Activated CD8-positive, alpha-beta T cell treated with anti-CD3 and anti-CD28 coated beads for 36 hours (primary cell): Measurements from ENCODE around the gene FRMD8. TPM values are rescaled to one million over a fixed set of nuclear protein-coding genes. Genes with fewer than 3 reads are reported as not detected.

Experiments used
- ATAC-seq: fragments of 200-7000 bp; cut with Tn5 transposase; one replicate; pipeline ENCODE4 v1.10.0; 2021; ENCODE audit warnings: mild to moderate bottlenecking, moderate library complexity
- CTCF ChIA-PET: fragments of 350-600 bp; sonication (Branson Sonifier 250); formaldehyde crosslinking; loops from one replicate; lab custom pipeline; 2021; ENCODE audit warnings: antibody characterized with exemption; lab: Charles Lee
- POLR2A ChIA-PET: fragments of 350-600 bp; sonication (Branson Sonifier 250); formaldehyde crosslinking; loops from one replicate; lab custom pipeline; 2021; ENCODE audit warnings: antibody characterized with exemption; lab: Charles Lee
- DNase-seq: peaks from one replicate; pipeline ENCODE4 v3.0.0-alpha.2; 2020
- H3K27ac Mint-ChIP-seq: one replicate; pipeline ENCODE4 v1.8.0; 2021; ENCODE audit warnings: mild to moderate bottlenecking, mixed read lengths
- H3K27me3 Mint-ChIP-seq: one replicate; pipeline ENCODE4 v1.8.0; 2021; ENCODE audit warnings: mixed read lengths
- H3K36me3 Mint-ChIP-seq: one replicate; pipeline ENCODE4 v1.8.0; 2021; ENCODE audit warnings: low read depth, mixed read lengths
- H3K4me1 Mint-ChIP-seq: one replicate; pipeline ENCODE4 v1.8.0; 2021; ENCODE audit warnings: low read depth, mixed read lengths
- H3K4me3 Mint-ChIP-seq: one replicate; pipeline ENCODE4 v1.8.0; 2021; ENCODE audit warnings: mild to moderate bottlenecking, moderate library complexity, mixed read lengths
- H3K9me3 Mint-ChIP-seq: one replicate; pipeline ENCODE4 v1.8.0; 2021; ENCODE audit warnings: mixed read lengths
- intact Hi-C: fragments of 100-400 bp; cut with micrococcal nuclease; formaldehyde crosslinking; loops from one replicate; pipeline ENCODE4 v1.10.0; 2022
- total RNA-seq, 2 experiments: library from RNA; stranded (reverse); gene quantifications; one replicate each; pipeline ENCODE4 v1.2.3, GENCODE V29; 2021
- TF ChIP-seq, protein P1 (sequence below): fragments of 200-600 bp; IDR thresholded peaks from one replicate; pipeline ENCODE4 v1.8.0; 2022; ENCODE audit warnings: antibody characterized with exemption, mild to moderate bottlenecking

The FRMD8 gene
- total RNA-seq, 2 experiments from 2014 or later: 26.8 to 33.3 TPM

- intact Hi-C loops: no loop called here
- H3K27ac Mint-ChIP-seq: no peak overlapping the region
- H3K36me3 Mint-ChIP-seq: peaks cover 5% of the 10 kb centered on the region
- TF ChIP-seq, protein P1, sequence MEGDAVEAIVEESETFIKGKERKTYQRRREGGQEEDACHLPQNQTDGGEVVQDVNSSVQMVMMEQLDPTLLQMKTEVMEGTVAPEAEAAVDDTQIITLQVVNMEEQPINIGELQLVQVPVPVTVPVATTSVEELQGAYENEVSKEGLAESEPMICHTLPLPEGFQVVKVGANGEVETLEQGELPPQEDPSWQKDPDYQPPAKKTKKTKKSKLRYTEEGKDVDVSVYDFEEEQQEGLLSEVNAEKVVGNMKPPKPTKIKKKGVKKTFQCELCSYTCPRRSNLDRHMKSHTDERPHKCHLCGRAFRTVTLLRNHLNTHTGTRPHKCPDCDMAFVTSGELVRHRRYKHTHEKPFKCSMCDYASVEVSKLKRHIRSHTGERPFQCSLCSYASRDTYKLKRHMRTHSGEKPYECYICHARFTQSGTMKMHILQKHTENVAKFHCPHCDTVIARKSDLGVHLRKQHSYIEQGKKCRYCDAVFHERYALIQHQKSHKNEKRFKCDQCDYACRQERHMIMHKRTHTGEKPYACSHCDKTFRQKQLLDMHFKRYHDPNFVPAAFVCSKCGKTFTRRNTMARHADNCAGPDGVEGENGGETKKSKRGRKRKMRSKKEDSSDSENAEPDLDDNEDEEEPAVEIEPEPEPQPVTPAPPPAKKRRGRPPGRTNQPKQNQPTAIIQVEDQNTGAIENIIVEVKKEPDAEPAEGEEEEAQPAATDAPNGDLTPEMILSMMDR: no peak
- H3K4me3 Mint-ChIP-seq: peak overlapping the region; percentile 19
- ChIA-PET POLR2A (interaction anchor here (0.6 to 1.0 kb wide), 2 partner anchors 29 to 35 kb away, joined by 3 to 4 read pairs; no protein-coding TSS in a partner anchor), CTCF (no interaction called here)
- peaks cover 2% of the 10 kb centered on the region for H3K9me3 Mint-ChIP-seq
- ATAC-seq (no peak), DNase-seq (no peak)
- H3K27me3 Mint-ChIP-seq: no peaks in the 10 kb centered on the region
- H3K4me1 Mint-ChIP-seq: peaks cover 32% of the 10 kb centered on the region
These were observed 66.5 kb downstream of the FRMD8 start for GRCh38 chr11:65452806-65453490.

DNA sequence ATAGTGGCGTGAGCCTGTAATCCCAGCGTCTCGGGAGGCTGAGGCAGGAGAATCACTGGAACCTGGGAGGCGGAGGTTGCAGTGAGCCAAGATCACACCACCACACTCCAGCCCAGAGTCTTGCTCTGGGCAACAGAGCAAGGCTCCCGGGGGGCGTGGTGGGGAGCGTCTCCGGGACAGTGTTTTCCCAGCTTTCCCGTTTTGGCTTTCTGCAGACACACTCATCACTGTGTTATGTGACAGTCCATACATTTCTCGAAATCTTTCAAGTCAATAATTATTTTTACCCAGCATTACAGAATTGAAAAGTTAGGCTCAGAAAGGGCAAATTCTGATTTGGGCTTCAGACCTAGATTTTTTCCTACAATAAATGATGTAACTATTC, 67.9 kb downstream of the FRMD8 start:
- Mint-ChIP-seq H3K36me3 (peaks cover 5% of the 10 kb centered on the region), H3K9me3 (peaks cover 2% of the 10 kb centered on the region), H3K4me1 (peaks cover 24% of the 10 kb centered on the region), H3K27ac (peak overlapping the region; percentile 83), H3K4me3 (peak overlapping the region; percentile 95), H3K27me3 (no peaks in the 10 kb centered on the region)
- no peak for DNase-seq
- CTCF ChIA-PET: interaction anchor here (0.7 kb wide), 1 partner anchor 37 kb away, joined by 3 read pairs; no protein-coding TSS in a partner anchor
- POLR2A ChIA-PET: interaction anchor here (0.6 to 2.0 kb wide), 5 partner anchors 13 to 46 kb away, joined by 3 to 9 read pairs (median 4); partner anchors contain the start of genes MALAT1 and NEAT1
- TF ChIP-seq, protein P1: no peak
- ATAC-seq: no peak
- intact Hi-C loops: no loop called here

DNA sequence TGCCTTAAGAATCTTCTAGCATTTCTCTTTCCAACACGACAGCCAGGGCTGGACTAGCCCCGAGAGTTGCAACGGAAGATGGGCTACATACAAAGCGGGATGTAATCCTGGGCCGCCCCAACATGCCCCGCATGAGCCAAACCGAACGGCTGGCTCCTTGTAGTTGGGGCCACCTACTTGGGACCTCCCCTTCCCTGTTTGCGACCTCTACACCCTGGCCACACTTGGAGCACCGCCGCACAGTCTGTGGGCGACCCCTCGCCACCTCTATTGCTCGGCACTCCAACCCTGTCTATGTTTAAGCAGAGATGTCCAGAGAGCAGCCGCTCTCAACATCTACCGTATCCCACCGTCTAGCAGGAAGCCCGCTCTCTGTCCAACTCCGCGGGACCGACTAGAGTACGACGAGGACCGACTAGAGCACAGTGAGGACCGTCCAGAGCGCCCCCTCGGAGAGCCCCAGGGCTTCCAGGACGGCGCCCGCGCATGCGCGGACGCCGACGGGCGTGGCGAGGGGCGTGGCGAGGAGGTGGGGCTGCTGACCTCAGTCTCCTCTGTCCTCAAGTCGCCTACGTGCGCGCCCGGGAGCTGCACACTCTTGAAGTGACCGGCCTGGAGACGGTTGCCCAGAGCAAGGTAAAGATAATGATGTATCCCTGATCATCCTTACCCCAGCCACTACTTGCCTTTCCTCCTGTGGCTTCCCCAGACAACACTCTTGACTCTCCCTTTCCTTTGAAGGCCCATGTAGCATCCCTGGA, 68.4 kb downstream of the FRMD8 start:
- TF ChIP-seq, protein P1: no peak
- ATAC-seq (peak; percentile 97), DNase-seq (peak; percentile 90)
- no peaks in the 10 kb centered on the region for H3K27me3 Mint-ChIP-seq
- peak overlapping the region; percentile 83 for H3K27ac Mint-ChIP-seq
- H3K4me1 Mint-ChIP-seq: peaks cover 27% of the 10 kb centered on the region
- H3K36me3 Mint-ChIP-seq: peaks cover 5% of the 10 kb centered on the region
- H3K9me3 Mint-ChIP-seq: no peaks in the 10 kb centered on the region
- intact Hi-C loops: no loop called here
- H3K4me3 Mint-ChIP-seq: peak overlapping the region; percentile 95
- ChIA-PET CTCF (interaction anchor here (0.6 to 1.1 kb wide), 4 partner anchors 17 to 138 kb away, joined by 3 to 4 read pairs (median 3); no protein-coding TSS in a partner anchor), POLR2A (interaction anchor here (0.6 to 2.0 kb wide), 6 partner anchors 32 to 52 kb away, joined by 4 to 9 read pairs (median 5); partner anchors contain the start of genes MALAT1 and NEAT1)

- CTCF ChIA-PET: interaction anchor here (1.3 kb wide), 1 partner anchor 13 kb away, joined by 3 read pairs; no protein-coding TSS in a partner anchor
- ATAC-seq: no peak
- Mint-ChIP-seq H3K9me3 (no peaks in the 10 kb centered on the region), H3K4me3 (peak overlapping the region; percentile 95), H3K36me3 (peaks cover 5% of the 10 kb centered on the region), H3K4me1 (peaks cover 27% of the 10 kb centered on the region), H3K27me3 (no peaks in the 10 kb centered on the region), H3K27ac (peak overlapping the region; percentile 53)
- intact Hi-C loops: no loop called here
- POLR2A ChIA-PET: interaction anchor here (1.6 kb wide), 1 partner anchor 41 kb away, joined by 6 read pairs; no protein-coding TSS in a partner anchor
- DNase-seq: no peak
- TF ChIP-seq, protein P1: no peak
These were observed 70.0 kb downstream of the FRMD8 start for GRCh38 chr11:65456418-65456817.
